ENCODE results near the gene SIRT2. TPM values are rescaled to one million over a fixed set of nuclear protein-coding genes. Genes with fewer than 3 reads are reported as not detected.
"Not testable (repeated sequence)": the region's sequence is repeated elsewhere in the genome, so short reads cannot be mapped to it uniquely, and the experiment has no call there.

Gene SIRT2
- total RNA-seq, 2 experiments from 2014 or later: 19.4 to 21.2 TPM

GRCh38 chr19:38870612-38871011 lies 28.8 kb downstream of the SIRT2 start:
- Mint-ChIP-seq H3K36me3 (peaks cover 30% of the 10 kb centered on the region), H3K4me1 (peaks cover 26% of the 10 kb centered on the region), H3K4me3 (peak overlapping the region; percentile 91), H3K9me3 (no peaks in the 10 kb centered on the region), H3K27ac (peak overlapping the region; percentile 74), H3K27me3 (no peaks in the 10 kb centered on the region)
- no peak for DNase-seq

DNA sequence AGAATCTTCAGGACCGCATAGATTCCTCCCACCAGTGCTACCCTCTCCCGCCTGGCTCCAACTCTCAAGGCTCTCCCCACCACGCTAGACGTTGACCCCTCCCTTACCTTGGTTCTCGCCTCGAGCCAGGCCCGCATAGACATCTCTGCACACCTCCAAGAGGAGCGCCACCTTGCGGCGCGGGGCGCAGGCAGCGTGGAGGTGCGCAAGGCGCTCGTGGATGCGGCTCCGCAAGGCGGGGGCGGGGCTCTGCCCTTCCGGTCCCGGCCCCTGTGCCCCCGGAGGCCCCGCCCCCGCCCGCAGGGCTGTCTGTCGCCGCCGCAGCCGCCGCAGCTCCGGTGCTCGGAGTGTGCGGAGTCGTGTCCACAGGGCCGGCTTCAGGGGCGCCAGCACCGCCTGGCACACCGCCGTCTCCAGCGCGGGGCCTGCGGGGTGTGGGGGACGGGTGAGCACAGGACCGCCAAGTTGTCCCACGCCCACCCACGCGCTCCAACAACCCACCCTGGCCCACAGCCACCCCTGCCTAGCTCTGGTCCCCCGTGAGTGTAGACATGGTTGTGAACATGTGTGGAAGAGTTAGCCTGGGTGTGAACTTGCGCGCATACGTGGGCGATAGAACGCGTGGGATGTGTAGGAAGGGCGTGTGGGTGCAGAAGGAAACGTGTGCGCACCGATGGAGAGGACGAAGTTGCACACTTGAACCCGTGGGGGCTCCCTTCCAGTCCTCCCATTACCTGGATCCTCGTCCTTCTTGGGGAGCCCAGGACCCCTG lies 29.4 kb downstream of the SIRT2 start:
- H3K9me3 Mint-ChIP-seq: peaks cover 2% of the 10 kb centered on the region
- peaks cover 34% of the 10 kb centered on the region for H3K36me3 Mint-ChIP-seq
- no peaks in the 10 kb centered on the region for H3K27me3 Mint-ChIP-seq
- DNase-seq: peak; percentile 97
- H3K4me3 Mint-ChIP-seq: peak overlapping the region; percentile 91
- peaks cover 31% of the 10 kb centered on the region for H3K4me1 Mint-ChIP-seq
- peak overlapping the region; percentile 92 for H3K27ac Mint-ChIP-seq

GRCh38 chr19:38869160-38869835 lies 30.1 kb downstream of the SIRT2 start:
- no peaks in the 10 kb centered on the region for H3K27me3 Mint-ChIP-seq
- peak overlapping the region; percentile 92 for H3K27ac Mint-ChIP-seq
- peaks cover 38% of the 10 kb centered on the region for H3K4me1 Mint-ChIP-seq
- peaks cover 41% of the 10 kb centered on the region for H3K36me3 Mint-ChIP-seq
- peak; percentile 45 for DNase-seq
- peak overlapping the region; percentile 91 for H3K4me3 Mint-ChIP-seq
- H3K9me3 Mint-ChIP-seq: peaks cover 8% of the 10 kb centered on the region

DNA sequence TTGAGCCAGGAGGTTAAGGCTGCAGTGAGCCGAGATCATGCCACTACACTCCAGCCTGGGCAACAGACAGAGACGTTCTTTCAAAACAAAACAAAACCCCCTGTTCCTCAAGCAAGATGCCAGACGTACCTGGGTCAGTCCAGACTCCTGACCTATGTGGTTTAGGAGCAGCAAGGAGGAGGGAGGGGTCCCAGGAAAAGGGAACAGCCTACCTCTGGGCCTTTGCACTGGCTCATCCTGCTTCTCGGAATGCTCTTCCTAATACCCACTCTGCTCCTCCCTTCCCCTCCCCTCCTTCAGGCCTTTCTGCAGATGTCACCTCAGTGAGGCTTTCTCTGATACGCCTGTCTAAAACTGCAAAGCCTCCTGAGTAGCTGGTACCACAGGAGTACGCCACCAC lies 30.9 kb downstream of the SIRT2 start:
- Mint-ChIP-seq H3K4me1 (peaks cover 39% of the 10 kb centered on the region), H3K27me3 (no peaks in the 10 kb centered on the region), H3K9me3 (peaks cover 9% of the 10 kb centered on the region), H3K27ac (peak overlapping the region; percentile 92), H3K4me3 (peak overlapping the region; percentile 91), H3K36me3 (peaks cover 42% of the 10 kb centered on the region)
- no peak for DNase-seq

- H3K27me3 Mint-ChIP-seq: no peaks in the 10 kb centered on the region
- no peak overlapping the region for H3K4me3 Mint-ChIP-seq
- H3K27ac Mint-ChIP-seq: no peak overlapping the region
Observed at GRCh38 chr19:38867171-38867780, 32.1 kb downstream of the SIRT2 start.

GRCh38 chr19:38862321-38863059 lies 36.9 kb downstream of the SIRT2 start:
- Mint-ChIP-seq H3K9me3 (peaks cover 9% of the 10 kb centered on the region), H3K4me1 (peaks cover 42% of the 10 kb centered on the region), H3K36me3 (peaks cover 21% of the 10 kb centered on the region), H3K27me3 (no peaks in the 10 kb centered on the region), H3K4me3 (no peak overlapping the region), H3K27ac (no peak overlapping the region)
- no peak for DNase-seq

More at GRCh38 chr19:38867171-38867780, 32.1 kb downstream of the SIRT2 start:
- Mint-ChIP-seq H3K9me3 (peaks cover 9% of the 10 kb centered on the region), H3K4me1 (peaks cover 39% of the 10 kb centered on the region), H3K36me3 (peaks cover 42% of the 10 kb centered on the region)
- DNase-seq: no peak

GRCh38 chr19:38861368-38861767 lies 38.0 kb downstream of the SIRT2 start:
- Mint-ChIP-seq H3K27ac (no peak overlapping the region), H3K9me3 (peaks cover 13% of the 10 kb centered on the region), H3K4me1 (peaks cover 45% of the 10 kb centered on the region), H3K4me3 (no peak overlapping the region), H3K27me3 (no peaks in the 10 kb centered on the region), H3K36me3 (peaks cover 23% of the 10 kb centered on the region)
- DNase-seq: no peak

GRCh38 chr19:38859631-38860204 lies 39.7 kb downstream of the SIRT2 start:
- H3K27me3 Mint-ChIP-seq, H3K27ac Mint-ChIP-seq, H3K4me3 Mint-ChIP-seq, DNase-seq: not testable (repeated sequence)
- peaks cover 31% of the 10 kb centered on the region for H3K4me1 Mint-ChIP-seq
- H3K9me3 Mint-ChIP-seq: peaks cover 11% of the 10 kb centered on the region
- peaks cover 11% of the 10 kb centered on the region for H3K36me3 Mint-ChIP-seq

DNA sequence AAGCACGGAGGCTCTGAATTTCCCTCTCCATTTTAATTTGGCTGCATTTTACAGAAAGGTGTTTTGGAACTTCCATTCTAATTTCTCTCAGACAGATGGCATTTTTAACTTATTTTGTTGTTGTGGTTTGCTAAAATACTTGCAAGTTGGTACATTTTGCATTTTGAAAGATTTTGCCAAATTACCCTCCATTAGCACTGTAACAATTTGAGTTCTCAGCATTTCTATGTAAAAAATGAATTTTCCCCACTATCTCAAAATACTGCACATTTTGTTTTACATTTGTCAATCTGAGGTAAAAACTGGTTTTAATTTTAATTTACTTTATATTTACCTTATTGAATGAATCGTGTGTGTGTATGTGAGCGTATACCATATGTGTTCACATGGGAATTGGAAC lies 42.6 kb downstream of the SIRT2 start:
- H3K4me1 Mint-ChIP-seq: peaks cover 37% of the 10 kb centered on the region
- H3K9me3 Mint-ChIP-seq: peaks cover 6% of the 10 kb centered on the region
- no peak for DNase-seq
- H3K27me3 Mint-ChIP-seq: no peaks in the 10 kb centered on the region
- peak overlapping the region; percentile 90 for H3K27ac Mint-ChIP-seq
- no peak overlapping the region for H3K4me3 Mint-ChIP-seq
- H3K36me3 Mint-ChIP-seq: peaks cover 6% of the 10 kb centered on the region

- H3K27me3 Mint-ChIP-seq, H3K9me3 Mint-ChIP-seq, DNase-seq, H3K4me3 Mint-ChIP-seq, H3K27ac Mint-ChIP-seq: not testable (repeated sequence)
- Mint-ChIP-seq H3K36me3 (peaks cover 14% of the 10 kb centered on the region), H3K4me1 (peaks cover 44% of the 10 kb centered on the region)
Observed at GRCh38 chr19:38855751-38856150, 43.7 kb downstream of the SIRT2 start.

DNA sequence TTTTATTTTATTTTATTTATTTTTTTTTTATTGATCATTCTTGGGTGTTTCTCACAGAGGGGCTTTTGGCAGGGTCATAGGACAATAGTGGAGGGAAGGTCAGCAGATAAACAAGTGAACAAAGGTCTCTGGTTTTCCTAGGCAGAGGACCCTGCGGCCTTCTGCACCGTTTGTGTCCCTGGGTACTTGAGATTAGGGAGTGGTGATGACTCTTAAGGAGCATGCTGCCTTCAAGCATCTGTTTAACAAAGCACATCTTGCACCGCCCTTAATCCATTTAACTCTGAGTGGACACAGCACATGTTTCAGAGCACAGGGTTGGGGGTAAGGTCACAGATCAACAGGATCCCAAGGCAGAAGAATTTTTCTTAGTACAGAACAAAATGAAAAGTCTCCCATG lies 44.5 kb downstream of the SIRT2 start:
- not testable (repeated sequence) for H3K27ac Mint-ChIP-seq, H3K9me3 Mint-ChIP-seq, H3K27me3 Mint-ChIP-seq, H3K4me3 Mint-ChIP-seq, DNase-seq
- peaks cover 42% of the 10 kb centered on the region for H3K4me1 Mint-ChIP-seq
- H3K36me3 Mint-ChIP-seq: peaks cover 14% of the 10 kb centered on the region

DNA sequence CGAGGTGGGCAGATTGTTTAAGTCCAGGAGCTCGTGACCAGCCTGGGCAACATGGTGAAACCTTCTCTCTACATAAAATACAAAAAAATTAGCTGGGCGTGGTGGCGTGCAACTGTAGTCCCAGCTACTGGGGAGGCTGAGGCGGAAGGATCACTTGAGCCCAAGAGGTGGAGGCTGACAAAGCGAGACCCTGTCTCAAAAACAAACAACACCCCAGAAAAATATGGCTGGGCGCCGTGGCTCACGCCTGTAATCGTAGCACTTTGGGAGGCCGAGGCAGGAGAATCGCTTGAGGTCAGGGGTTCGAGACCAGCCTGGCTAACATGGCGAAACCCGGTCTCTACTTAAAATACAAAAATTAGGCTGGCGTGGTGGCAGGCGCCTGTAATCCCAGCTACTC lies 46.2 kb downstream of the SIRT2 start:
- H3K4me1 Mint-ChIP-seq: peaks cover 42% of the 10 kb centered on the region
- peak overlapping the region; percentile 96 for H3K4me3 Mint-ChIP-seq
- peaks cover 6% of the 10 kb centered on the region for H3K9me3 Mint-ChIP-seq
- H3K36me3 Mint-ChIP-seq: peaks cover 24% of the 10 kb centered on the region
- DNase-seq: no peak
- H3K27me3 Mint-ChIP-seq: peaks cover 5% of the 10 kb centered on the region
- H3K27ac Mint-ChIP-seq: peak overlapping the region; percentile 98

DNA sequence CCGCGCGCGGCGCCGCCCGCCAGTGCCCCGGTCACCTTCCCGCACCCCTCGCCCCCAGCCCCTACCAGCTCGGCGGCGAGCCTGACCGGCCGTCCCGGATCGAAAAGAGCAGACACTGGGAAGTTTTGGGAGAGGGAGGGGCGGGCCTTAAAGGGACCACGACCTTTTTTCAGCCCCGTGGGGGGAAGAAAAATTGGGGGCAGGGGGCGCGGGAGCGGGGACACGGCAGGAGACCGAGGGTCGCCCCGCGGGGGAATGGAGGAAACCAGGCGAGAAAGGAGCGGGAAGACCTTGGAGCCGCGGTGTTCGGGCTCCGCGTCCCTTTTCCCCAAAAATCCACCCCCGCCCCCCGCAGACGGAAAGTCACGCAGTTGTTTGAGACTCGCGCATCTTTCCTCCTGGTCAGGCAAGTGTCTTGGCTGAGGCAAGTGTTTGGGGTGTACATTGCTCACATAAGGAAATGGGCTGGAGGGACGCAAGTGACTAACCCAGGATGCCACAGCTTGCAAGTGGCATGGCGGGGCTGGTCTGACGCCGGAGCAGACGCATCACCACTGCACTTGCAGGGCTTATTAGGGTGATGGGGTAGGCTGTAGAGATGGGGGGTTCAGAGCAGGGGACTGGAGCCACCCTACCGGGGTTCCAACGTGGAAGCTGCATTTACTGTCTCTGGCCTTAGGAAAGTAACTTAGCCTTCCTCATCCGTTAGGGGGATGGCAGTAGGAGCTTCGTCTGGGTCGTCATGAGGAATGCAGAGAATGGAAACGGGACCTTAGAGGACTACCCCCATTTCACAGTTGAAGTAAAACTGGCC lies 47.0 kb downstream of the SIRT2 start:
- peak; percentile 70 for DNase-seq
- H3K27ac Mint-ChIP-seq: peak overlapping the region; percentile 98
- peaks cover 31% of the 10 kb centered on the region for H3K36me3 Mint-ChIP-seq
- H3K9me3 Mint-ChIP-seq: peaks cover 6% of the 10 kb centered on the region
- peaks cover 45% of the 10 kb centered on the region for H3K4me1 Mint-ChIP-seq
- H3K27me3 Mint-ChIP-seq: peaks cover 5% of the 10 kb centered on the region
- peak overlapping the region; percentile 96 for H3K4me3 Mint-ChIP-seq

Measured in activated naive CD8-positive, alpha-beta T cell treated with anti-CD3 and anti-CD28 coated beads for 36 hours (primary cell).